Frontal cortex (tissue), 4 donors: ENCODE results near the gene POMGNT1. TPM values are rescaled to one million over a fixed set of nuclear protein-coding genes. Genes with fewer than 3 reads are reported as not detected.
A peak's percentile ranks its signal among the peaks of the same experiment; 100 is the strongest.
"Not testable (repeated sequence)": the region's sequence is repeated elsewhere in the genome, so short reads cannot be mapped to it uniquely, and the experiment has no call there.

Source experiments
- DNase-seq, 2 donors: peaks; one replicate each; pipeline ENCODE4 v3.0.0; 2012; ENCODE audit warnings: low spot score in 2 of 2
- FAIRE-seq: peaks from 2 replicates; lab custom pipeline; 2012; peaks lifted over from hg19 to GRCh38; lab: Jason Lieb, UNC
- total RNA-seq: library from RNA; depleted of rRNA; stranded (reverse); fragments of >200 nt; gene quantifications from one replicate; pipeline ENCODE4 v1.2.3, GENCODE V29; 2014
- donor health status: control.
- donor health status: control.
- donor health status: control.

POMGNT1 gene
- total RNA-seq = 40.4 TPM

GRCh38 chr1:46197964-46198811 lies at the start of gene POMGNT1:
Gene POMGNT1, minus strand, starts transcription at chr1:46198434. Its CDS starts 613 bp downstream, at chr1:46197821.
- no peak for FAIRE-seq

GRCh38 chr1:46247436-46248121 lies 49.3 kb upstream of the POMGNT1 start, which contains the start of gene RAD54L:
Gene RAD54L, plus strand, starts transcription at chr1:46247763. Its CDS starts 643 bp downstream, at chr1:46248406.
- DNase-seq = peak; percentile 96 to 97
- no peak for FAIRE-seq

More at GRCh38 chr1:46197964-46198811, at the start of gene POMGNT1:
- DNase-seq = peak; percentile 93 to 95

GRCh38 chr1:46246548-46247435 lies 48.6 kb upstream of the POMGNT1 start:
- peak; percentile 34 to 51 for DNase-seq
- no peak for FAIRE-seq

- not testable (repeated sequence) for FAIRE-seq, DNase-seq
Observed at GRCh38 chr1:46246136-46246535, 47.9 kb upstream of the POMGNT1 start.

DNA sequence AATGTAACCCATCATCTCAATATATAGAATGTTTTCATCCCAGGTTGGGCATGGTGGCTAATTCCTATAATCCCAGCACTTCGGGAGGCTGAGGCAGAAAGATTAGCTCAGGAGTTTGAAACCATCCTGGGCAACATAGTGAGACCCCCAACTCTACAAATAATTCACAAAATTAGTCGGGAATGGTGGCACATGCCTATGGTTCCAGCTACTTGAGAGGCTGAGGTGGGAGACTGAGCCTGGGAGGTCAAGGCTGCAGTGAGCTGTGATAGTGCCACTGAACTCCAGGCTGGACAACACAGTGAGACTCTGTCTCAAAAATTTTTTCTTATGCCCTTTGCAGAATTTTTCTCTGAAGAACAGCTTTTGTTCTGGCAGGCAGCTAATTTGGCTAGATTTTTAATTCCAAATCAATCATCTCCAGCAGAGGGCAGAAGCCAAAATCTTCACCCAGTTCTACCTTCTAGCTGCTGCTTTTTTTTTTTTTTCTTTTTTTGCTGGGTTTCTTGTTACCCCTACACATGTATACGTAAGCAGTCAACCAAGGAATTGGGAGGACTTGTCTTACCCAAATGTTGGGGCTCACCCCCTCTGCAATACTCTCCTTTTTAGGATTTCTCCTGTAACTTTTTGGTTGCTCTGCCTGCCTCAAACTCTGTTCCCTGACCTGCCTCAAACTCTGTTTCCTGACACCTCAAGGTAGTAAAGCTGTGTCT lies 46.6 kb upstream of the POMGNT1 start:
- peak in 1 of 2 donors; percentile 22 for DNase-seq
- FAIRE-seq = no peak

DNA sequence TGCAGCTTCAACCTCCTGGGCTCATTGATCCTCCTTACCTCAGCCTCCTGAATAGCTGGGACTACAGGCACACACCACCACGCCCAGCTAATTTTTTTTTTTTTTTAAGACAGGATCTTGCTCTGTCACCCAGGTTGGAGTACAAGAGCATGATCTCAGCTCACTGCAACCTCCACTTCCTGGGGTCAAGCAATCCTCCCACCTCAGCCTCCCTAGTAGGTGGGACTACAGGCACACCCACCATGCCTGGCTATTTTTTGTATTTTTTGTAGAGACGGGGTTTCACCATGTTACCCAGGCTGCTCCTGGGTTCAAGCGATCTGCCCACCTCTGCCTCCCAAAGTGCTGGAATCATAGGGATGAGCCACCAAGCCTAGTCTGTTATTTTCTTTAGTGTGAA lies 45.6 kb upstream of the POMGNT1 start:
- not testable (repeated sequence) for DNase-seq, FAIRE-seq

DNA sequence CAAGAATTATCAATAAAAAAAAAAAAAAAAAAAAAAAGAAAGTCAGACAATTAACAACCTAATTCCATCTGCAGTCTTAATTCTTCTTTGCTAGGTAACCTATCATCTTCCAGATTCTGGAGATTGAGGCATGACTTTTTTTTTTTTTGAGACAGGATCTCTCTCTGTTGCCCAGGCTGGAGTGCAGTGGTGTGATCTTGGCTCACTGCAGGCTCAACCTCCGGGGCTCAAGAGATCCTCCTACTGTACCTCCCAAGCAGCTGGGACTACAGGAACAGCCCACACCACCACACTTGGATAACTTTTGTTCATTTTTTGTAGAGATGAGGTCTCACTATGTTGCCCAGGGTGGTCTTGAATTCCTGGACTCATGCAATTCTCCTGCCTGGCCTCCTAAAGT lies 44.7 kb upstream of the POMGNT1 start:
- FAIRE-seq (no peak), DNase-seq (no peak)

- FAIRE-seq = not testable (repeated sequence)
Observed at GRCh38 chr1:46241733-46242132, 43.5 kb upstream of the POMGNT1 start.

GRCh38 chr1:46238865-46239264 lies 40.6 kb upstream of the POMGNT1 start:
- DNase-seq, FAIRE-seq: not testable (repeated sequence)

More at GRCh38 chr1:46241733-46242132, 43.5 kb upstream of the POMGNT1 start:
- DNase-seq = not testable (repeated sequence)

DNA sequence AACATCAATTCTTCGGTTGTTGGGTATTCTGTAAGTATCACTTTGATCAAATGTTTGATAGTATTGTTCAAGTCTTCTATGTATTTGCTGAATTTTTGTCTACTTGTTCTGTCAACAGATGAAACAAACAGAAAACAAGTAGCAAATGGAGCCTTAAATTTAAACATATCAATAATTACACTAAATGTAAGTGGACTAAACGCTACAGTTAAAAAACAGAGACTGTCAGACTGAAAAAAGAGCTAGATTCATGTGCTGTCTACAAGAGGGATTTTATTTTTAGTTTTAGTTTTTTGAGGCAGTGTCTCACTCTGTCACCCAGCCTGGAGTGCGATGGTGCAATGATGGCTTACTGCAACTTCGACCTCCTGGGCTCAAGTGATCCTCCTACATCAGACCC lies 38.6 kb upstream of the POMGNT1 start:
- no peak for FAIRE-seq
- DNase-seq = no peak

- FAIRE-seq, DNase-seq: not testable (repeated sequence)
Observed at GRCh38 chr1:46231231-46231630, 33.0 kb upstream of the POMGNT1 start.

GRCh38 chr1:46224966-46225365 lies 26.7 kb upstream of the POMGNT1 start:
- FAIRE-seq = no peak
- DNase-seq = no peak

GRCh38 chr1:46223472-46223943 lies 25.3 kb upstream of the POMGNT1 start:
- FAIRE-seq (no peak), DNase-seq (peak; percentile 39 to 49)

DNA sequence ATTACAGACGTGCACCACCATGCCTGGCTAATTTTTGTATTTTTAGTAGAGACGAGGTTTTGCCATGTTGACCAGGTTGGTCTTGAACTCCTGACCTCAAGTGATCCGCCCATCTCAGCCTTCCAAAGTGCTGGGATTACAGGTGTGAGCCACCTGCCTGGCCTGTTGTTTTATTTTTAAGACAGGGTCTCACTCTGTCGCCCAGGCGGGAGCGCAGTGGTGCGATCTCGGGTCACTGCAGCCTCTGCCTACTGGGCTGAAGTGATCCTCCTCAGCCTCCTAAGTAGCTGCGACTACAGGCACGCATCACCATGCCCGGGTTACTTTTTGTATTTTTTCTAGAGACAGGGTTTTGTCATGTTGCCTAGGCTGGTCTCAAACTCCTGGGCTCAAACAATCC lies 24.8 kb upstream of the POMGNT1 start:
- FAIRE-seq, DNase-seq: not testable (repeated sequence)

- DNase-seq (peak in 1 of 2 donors; percentile 39), FAIRE-seq (no peak)
Observed at GRCh38 chr1:46221749-46222148, 23.5 kb upstream of the POMGNT1 start.

DNA sequence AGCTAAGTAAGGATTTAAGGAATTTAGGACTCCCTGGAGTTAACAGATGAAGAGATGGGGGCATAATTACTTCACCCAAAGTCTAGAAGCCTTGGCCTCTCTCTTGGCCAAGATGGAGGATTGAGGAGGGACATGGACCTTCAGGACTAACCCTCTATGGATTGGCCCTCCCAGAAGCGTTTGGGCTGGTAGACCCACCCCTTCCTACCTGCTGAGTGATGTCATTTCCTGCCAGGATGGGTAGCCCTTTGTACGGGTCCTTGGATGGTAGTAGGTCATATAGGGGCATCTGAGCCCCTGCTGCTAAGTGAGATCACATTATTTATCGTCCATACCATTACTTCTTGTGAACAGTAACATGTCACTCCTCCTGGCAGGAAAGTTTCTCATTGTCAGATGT lies 22.6 kb upstream of the POMGNT1 start:
- DNase-seq (no peak), FAIRE-seq (no peak)

DNA sequence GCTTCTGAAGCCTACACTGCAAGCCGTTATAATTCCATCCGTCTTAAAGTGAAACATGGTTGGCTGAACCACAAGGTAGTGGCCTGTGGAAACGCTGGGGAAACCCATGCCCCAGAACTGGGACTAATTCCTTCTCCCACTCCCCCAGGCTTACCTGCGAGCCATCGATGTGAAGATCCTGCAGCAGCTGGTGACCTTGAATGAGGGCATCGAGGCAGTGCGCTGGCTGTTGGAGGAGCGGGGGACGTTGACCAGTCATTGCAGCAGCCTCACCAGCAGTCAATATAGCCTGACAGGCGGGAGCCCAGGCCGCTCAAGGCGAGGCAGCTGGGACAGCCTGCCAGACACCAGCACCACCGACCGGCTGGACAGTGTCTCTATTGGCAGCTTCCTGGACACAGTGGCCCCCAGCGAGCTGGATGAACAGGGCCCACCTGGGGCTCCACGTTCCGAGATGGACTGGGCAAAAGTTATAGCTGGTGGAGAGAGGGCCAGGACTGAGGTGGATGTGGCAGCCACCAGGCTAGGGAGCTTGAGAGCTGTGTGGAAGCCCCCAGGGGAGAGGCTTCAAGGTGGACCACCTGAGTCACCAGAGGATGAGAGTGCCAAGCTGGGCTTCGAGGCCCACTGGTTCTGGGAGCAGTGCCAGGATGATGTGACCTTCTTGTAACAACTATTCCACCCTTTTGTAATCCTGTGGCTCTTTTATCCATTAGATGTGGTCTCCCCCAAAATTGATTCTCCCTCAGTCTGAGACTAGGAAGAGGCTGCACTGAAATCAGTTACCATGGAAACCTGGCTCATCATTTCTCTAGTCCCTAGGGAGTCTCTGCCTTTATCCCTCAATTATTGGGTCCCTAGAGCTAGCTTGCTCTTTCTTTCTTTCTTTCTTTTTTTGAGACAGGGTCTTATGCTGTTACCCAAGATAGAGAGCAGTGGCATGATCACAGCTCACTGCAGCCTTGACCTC lies 21.6 kb upstream of the POMGNT1 start:
- no peak for FAIRE-seq
- DNase-seq = no peak

DNA sequence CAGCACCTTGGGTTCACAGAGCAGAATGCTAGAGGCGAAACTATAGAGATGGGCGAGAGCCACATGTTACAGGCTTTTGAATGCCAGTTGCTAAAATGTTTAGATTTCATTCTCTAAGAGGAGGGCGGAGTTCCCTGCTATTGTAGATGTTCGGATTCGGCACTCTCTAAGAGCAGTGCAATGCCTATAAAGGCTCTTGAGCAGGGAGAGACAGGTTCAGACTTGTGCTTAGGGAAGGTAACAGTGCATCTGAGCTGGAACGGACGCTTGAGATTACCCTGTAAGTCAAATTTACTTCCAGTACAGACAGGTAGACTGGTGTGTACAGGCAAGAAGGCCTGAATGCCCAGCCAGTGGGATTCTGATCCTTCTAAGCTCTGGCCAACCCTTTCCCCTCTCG lies 20.2 kb upstream of the POMGNT1 start:
- FAIRE-seq (no peak), DNase-seq (no peak)
